H54 (cell line): ENCODE results near the gene DST.

Source experiments
- DNase-seq: peaks from one replicate; pipeline ENCODE4 v3.0.0; 2011; ENCODE audit warnings: low spot score, mixed read lengths; ENCODE audit not compliant: insufficient read length
- FAIRE-seq: peaks from 3 replicates; lab custom pipeline; 2011; peaks lifted over from hg19 to GRCh38; lab: Jason Lieb, UNC
- POLR2A ChIP-seq: IDR thresholded peaks from 2 replicates; pipeline ENCODE4 v1.6.1; 2011; ENCODE audit warnings: low read depth, mild to moderate bottlenecking, low read length

DST gene

GRCh38 chr6:56486681-56487080, 156.0 kb downstream of the DST start:
- FAIRE-seq = peak; percentile 57
- TF ChIP-seq POLR2A = no peak
- DNase-seq = no peak

DNA sequence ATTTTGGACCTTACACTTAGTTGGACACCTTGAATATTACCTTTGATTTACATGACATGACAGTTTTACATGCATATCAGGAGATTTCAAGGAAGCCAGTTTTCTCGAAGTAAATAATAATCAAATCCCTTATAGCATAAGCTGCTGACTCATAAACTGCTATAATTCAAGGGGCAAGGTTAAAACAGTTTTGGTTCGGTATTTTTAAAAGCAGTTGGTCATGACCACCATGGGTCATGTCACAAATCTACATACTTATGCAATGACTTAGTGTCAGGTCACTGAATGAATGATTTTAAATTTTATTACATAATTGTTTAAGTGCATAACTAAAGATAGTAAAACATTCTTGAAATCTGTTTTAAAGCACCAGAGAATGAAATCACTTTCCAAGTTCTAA, 158.0 kb downstream of the DST start:
- FAIRE-seq = peak; percentile 94
- TF ChIP-seq POLR2A = no peak
- DNase-seq = peak; percentile 9

DNA sequence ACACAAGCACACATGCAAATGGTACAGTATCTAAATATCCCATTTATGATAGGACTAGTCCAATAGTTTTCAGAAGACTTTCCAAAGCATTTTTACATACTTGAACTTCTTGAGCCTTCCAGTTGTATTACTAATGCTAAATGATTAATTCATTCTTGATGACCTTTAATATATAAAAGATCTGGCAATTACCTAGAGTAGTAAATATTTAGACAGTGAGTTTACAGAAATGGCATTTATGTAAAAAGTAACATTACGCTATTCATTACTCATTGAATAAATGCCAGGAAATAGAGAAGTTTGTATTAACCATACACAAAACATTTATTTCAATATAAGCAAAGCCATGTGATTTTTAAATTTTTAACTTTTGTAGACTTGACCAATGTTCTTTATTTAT, 158.8 kb downstream of the DST start:
- DNase-seq (no peak), FAIRE-seq (no peak)
- TF ChIP-seq POLR2A = no peak

DNA sequence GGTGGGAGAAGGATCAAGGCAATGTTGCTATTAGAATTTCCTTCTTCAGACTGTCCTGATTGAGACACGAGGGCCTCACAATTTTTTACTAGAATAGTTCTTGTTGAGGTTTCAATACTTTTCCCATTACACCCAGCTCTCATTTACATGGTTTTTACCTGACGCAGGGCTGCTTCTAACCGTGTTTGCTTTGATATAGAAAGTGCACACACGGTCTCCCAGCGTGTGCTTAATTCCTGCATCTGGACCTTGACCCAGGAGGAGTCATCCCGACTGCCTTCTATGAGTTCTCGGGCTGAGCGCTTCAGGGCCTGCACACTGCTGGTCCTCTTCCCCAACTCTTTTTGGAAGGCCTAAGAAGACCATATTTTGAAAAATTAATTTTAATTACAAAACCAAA, 160.2 kb downstream of the DST start:
- no peak for TF ChIP-seq POLR2A
- no peak for DNase-seq
- FAIRE-seq = peak; percentile 69

DNA sequence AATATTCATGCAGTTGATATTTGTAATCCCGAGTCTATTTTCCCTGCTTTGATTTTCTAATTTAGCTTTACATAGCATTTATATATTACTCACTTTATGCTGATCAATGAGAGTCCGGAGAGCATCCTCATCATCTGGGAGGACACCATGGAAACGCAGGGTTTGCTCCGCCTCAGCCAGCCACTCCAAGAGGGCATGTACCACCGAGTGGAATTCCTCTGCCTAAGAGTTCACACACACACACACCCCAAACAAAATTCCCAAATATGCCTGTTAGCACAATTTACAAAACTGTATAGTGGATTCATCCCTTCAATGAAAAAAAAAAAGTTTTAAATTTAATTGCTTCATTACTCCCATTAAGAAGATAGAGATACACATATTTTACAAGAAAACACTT, 160.7 kb downstream of the DST start:
- FAIRE-seq (no peak), DNase-seq (no peak)
- no peak for TF ChIP-seq POLR2A

- DNase-seq (no peak), FAIRE-seq (no peak)
- TF ChIP-seq POLR2A = no peak
Measured at GRCh38 chr6:56480654-56481337, 161.9 kb downstream of the DST start.

DNA sequence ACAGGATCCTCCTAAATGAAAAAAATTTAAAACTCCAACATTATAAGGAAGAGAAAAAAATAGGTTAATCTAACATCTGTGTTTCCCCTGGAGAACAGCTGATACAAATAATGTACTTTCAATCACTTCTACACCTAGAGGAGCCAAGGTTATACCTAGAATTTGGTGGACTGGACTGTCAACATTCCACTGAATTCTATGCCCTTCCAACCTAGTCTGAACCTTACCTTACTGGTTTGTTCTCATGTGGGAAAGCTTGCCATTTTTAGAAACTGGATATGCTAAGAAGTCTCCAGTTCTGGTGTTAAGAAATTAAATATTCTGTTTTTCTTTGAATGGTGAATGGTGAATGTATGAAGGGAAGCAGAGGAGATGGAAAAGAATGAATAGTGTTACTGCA, 162.4 kb downstream of the DST start:
- FAIRE-seq = peak; percentile 45
- no peak for TF ChIP-seq POLR2A
- DNase-seq = no peak

DNA sequence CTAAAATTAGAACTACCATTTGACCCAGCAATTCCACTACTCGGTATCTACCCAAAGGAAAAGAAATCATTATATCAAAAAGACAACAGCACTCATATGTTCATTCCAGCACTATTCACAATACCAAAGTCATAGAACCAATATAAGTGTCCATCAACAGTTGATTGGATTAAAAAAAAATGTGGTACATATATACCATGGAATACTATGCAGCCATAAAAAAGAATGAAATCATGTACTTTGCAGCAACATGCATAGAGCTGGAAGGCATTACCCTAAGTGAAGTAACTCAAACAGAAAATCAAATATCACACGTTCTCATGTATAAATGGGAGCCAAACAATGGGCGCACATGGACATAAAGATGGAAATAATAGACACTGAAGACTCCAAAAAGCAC, 163.3 kb downstream of the DST start:
- no peak for TF ChIP-seq POLR2A
- FAIRE-seq (no peak), DNase-seq (no peak)

DNA sequence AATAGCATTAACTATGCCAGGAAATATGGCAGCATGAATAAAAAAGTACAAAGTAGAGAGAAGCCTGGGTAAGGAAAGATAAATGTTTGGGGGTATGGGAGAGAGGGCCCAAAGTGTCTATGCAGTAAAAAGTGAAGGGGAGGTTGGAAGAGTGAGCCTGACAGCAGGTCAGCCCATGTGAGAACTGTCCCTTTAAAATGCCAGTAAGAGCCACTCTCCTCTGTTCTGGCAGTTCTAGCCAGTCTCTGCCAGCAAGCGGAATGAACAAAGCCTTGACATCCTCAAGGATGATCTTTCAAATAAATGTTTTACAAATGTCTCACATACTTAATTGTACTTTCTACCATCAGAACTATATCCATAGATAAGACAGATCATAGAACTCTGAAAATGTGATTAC, 164.5 kb downstream of the DST start:
- TF ChIP-seq POLR2A = no peak
- DNase-seq (no peak), FAIRE-seq (peak; percentile 69)

GRCh38 chr6:56477241-56477640, 165.4 kb downstream of the DST start:
- no peak for TF ChIP-seq POLR2A
- DNase-seq (no peak), FAIRE-seq (peak; percentile 30)

DNA sequence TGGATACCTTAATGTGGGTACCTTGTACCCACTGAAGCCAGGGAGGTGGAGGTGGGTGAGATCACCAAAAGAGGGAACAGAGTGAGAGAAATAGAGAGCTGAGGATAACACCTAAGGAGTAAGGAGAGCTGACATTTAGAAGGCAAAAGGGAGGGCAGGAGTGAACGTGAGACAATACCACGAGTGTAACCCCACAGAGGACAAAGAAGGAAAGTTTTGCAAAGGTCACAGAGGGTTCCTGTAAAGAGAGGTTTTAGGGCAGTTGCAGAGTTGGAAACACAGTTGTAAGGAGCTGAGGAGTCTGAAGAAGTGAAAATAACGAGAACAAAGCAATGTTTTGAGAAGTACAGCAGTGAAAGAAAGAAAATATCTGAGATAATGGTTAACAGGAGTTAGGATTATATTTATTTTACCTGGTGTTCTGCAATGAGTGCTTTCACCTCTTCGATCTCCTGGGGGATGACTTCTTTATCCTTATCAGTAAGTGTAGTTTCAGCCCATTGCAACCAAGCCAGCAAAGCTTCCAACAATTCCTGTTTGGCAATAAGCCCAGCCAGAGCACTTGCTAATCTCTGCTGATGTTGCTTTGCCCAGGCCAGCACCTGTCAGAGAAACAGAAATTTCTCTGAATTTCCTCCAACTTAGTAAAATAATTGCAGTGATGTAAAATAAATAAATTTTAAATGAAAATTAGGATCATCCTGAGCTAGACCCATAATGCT, 166.8 kb downstream of the DST start:
- TF ChIP-seq POLR2A = no peak
- DNase-seq (no peak), FAIRE-seq (peak; percentile 53)

DNA sequence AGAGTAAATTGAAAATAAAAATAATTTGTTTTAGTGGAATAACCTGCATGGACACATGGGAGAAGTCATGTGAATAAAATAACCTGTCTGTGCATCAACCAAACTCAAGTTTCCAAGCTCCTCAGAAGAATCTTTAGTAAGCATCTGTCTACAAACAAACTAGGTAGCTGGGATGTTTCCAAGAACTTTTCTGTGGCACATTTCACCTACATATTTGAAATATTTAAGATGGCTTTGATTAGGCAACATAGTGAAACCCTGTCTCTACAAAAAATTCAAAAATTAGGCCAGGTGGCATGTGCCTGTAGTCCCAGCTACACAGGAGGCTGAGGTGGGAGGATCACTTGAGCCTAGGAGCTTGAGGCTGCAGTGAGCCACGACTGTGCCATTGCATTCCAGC, 168.2 kb downstream of the DST start:
- FAIRE-seq = no peak
- DNase-seq = no peak
- TF ChIP-seq POLR2A = no peak

DNA sequence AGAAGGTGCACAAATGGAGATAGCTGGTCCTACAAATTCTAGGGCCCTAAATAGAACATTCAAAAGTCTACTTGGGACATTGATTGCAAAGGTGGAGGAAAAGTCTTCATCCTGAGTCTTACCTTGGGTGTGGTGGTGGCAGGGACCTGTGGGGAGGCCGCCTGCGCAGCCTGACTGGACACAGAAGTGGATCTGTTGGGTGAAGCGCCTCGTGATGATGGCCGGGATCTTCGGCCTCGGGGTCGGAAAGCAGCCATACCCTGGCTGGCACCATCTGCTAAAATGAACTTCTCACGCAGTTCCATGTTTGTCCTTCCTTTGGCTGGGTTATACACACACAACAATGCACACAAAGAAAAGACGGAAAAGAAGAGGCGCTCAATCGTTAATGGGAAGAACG, 179.2 kb downstream of the DST start:
- no peak for FAIRE-seq
- no peak for TF ChIP-seq POLR2A
- DNase-seq = no peak

GRCh38 chr6:56459030-56459805, 183.5 kb downstream of the DST start:
- no peak for FAIRE-seq
- TF ChIP-seq POLR2A = no peak
- DNase-seq = no peak
